ENCODE data around the gene AR. TPM values are rescaled to one million over a fixed set of nuclear protein-coding genes. Genes with fewer than 3 reads are reported as not detected.

Gene AR
- total RNA-seq, 1 donor from 2014 or later, result not detected

DNA sequence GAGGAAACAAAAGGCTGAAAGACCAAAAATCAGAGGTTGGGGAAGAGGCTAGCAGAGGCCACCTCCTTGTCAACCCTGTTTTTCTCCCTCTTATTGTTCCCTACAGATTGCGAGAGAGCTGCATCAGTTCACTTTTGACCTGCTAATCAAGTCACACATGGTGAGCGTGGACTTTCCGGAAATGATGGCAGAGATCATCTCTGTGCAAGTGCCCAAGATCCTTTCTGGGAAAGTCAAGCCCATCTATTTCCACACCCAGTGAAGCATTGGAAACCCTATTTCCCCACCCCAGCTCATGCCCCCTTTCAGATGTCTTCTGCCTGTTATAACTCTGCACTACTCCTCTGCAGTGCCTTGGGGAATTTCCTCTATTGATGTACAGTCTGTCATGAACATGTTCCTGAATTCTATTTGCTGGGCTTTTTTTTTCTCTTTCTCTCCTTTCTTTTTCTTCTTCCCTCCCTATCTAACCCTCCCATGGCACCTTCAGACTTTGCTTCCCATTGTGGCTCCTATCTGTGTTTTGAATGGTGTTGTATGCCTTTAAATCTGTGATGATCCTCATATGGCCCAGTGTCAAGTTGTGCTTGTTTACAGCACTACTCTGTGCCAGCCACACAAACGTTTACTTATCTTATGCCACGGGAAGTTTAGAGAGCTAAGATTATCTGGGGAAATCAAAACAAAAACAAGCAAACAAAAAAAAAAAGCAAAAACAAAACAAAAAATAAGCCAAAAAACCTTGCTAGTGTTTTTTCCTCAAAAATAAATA, 179.9 kb downstream of the AR start:
- ChIA-PET POLR2A (no interaction called here), CTCF (no interaction called here)
- Mint-ChIP-seq H3K4me1 (no peaks in the 10 kb centered on the region), H3K4me3 (no peak overlapping the region), H3K36me3 (ENCODE audit: low read depth) (no peaks in the 10 kb centered on the region), H3K9me3 (no peaks in the 10 kb centered on the region), H3K27me3 (no peaks in the 10 kb centered on the region), H3K27ac (no peak overlapping the region)
- intact Hi-C loops (cut with micrococcal nuclease), result no loop called here
- no peak for TF ChIP-seq CTCF (IDR thresholded peaks at IDR 0.05)
- DNase-seq, result no peak
- no peak for ATAC-seq (ENCODE audit: low read depth)

DNA sequence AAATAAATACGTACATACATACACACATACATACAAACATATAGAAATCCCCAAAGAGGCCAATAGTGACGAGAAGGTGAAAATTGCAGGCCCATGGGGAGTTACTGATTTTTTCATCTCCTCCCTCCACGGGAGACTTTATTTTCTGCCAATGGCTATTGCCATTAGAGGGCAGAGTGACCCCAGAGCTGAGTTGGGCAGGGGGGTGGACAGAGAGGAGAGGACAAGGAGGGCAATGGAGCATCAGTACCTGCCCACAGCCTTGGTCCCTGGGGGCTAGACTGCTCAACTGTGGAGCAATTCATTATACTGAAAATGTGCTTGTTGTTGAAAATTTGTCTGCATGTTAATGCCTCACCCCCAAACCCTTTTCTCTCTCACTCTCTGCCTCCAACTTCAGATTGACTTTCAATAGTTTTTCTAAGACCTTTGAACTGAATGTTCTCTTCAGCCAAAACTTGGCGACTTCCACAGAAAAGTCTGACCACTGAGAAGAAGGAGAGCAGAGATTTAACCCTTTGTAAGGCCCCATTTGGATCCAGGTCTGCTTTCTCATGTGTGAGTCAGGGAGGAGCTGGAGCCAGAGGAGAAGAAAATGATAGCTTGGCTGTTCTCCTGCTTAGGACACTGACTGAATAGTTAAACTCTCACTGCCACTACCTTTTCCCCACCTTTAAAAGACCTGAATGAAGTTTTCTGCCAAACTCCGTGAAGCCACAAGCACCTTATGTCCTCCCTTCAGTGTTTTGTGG, 180.7 kb downstream of the AR start:
- H3K27me3 Mint-ChIP-seq, result no peaks in the 10 kb centered on the region
- DNase-seq, result no peak
- H3K4me3 Mint-ChIP-seq, result no peak overlapping the region
- no peak for ATAC-seq (ENCODE audit: low read depth)
- no peaks in the 10 kb centered on the region for H3K36me3 Mint-ChIP-seq (ENCODE audit: low read depth)
- ChIA-PET POLR2A (no interaction called here), CTCF (no interaction called here)
- no peaks in the 10 kb centered on the region for H3K4me1 Mint-ChIP-seq
- no peak overlapping the region for H3K27ac Mint-ChIP-seq
- no peaks in the 10 kb centered on the region for H3K9me3 Mint-ChIP-seq
- TF ChIP-seq CTCF (IDR thresholded peaks at IDR 0.05), result no peak
- intact Hi-C loops (cut with micrococcal nuclease), result no loop called here

DNA sequence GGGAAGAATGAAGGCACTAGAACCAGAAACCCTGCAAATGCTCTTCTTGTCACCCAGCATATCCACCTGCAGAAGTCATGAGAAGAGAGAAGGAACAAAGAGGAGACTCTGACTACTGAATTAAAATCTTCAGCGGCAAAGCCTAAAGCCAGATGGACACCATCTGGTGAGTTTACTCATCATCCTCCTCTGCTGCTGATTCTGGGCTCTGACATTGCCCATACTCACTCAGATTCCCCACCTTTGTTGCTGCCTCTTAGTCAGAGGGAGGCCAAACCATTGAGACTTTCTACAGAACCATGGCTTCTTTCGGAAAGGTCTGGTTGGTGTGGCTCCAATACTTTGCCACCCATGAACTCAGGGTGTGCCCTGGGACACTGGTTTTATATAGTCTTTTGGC, 181.7 kb downstream of the AR start:
- CTCF ChIA-PET, result no interaction called here

DNA sequence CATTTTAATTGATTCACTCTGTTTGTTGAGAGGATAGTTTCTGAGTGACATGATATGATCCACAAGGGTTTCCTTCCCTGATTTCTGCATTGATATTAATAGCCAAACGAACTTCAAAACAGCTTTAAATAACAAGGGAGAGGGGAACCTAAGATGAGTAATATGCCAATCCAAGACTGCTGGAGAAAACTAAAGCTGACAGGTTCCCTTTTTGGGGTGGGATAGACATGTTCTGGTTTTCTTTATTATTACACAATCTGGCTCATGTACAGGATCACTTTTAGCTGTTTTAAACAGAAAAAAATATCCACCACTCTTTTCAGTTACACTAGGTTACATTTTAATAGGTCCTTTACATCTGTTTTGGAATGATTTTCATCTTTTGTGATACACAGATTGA, 182.2 kb downstream of the AR start:
- DNase-seq (no peak), ATAC-seq (ENCODE audit: low read depth) (no peak)
- intact Hi-C loops (cut with micrococcal nuclease), result no loop called here
- TF ChIP-seq CTCF (IDR thresholded peaks at IDR 0.05), result no peak
- no peak overlapping the region for H3K27ac Mint-ChIP-seq
- POLR2A ChIA-PET, result no interaction called here
- H3K4me3 Mint-ChIP-seq, result no peak overlapping the region
- no peaks in the 10 kb centered on the region for H3K4me1 Mint-ChIP-seq
- CTCF ChIA-PET, result interaction anchor here (0.6 kb wide), 1 partner anchor 53 kb away, joined by 5 read pairs; no protein-coding TSS in a partner anchor
- no peaks in the 10 kb centered on the region for H3K27me3 Mint-ChIP-seq
- H3K9me3 Mint-ChIP-seq, result no peaks in the 10 kb centered on the region
- H3K36me3 Mint-ChIP-seq (ENCODE audit: low read depth), result no peaks in the 10 kb centered on the region

More for the DNA sequence above, 181.7 kb downstream of the AR start:
- ATAC-seq (ENCODE audit: low read depth) (no peak), DNase-seq (no peak)
- Mint-ChIP-seq H3K4me1 (no peaks in the 10 kb centered on the region), H3K9me3 (no peaks in the 10 kb centered on the region), H3K4me3 (no peak overlapping the region), H3K36me3 (ENCODE audit: low read depth) (no peaks in the 10 kb centered on the region), H3K27me3 (no peaks in the 10 kb centered on the region), H3K27ac (no peak overlapping the region)
- no peak for TF ChIP-seq CTCF (IDR thresholded peaks at IDR 0.05)
- intact Hi-C loops (cut with micrococcal nuclease), result no loop called here
- POLR2A ChIA-PET, result no interaction called here

DNA sequence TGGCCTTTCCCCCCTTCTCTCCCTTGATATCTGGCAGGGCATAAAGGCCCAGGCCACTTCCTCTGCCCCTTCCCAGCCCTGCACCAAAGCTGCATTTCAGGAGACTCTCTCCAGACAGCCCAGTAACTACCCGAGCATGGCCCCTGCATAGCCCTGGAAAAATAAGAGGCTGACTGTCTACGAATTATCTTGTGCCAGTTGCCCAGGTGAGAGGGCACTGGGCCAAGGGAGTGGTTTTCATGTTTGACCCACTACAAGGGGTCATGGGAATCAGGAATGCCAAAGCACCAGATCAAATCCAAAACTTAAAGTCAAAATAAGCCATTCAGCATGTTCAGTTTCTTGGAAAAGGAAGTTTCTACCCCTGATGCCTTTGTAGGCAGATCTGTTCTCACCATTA, 183.8 kb downstream of the AR start:
- DNase-seq (no peak), ATAC-seq (ENCODE audit: low read depth) (no peak)
- POLR2A ChIA-PET, result no interaction called here
- Mint-ChIP-seq H3K4me3 (no peak overlapping the region), H3K27ac (no peak overlapping the region), H3K27me3 (no peaks in the 10 kb centered on the region), H3K9me3 (no peaks in the 10 kb centered on the region), H3K36me3 (ENCODE audit: low read depth) (no peaks in the 10 kb centered on the region), H3K4me1 (no peaks in the 10 kb centered on the region)
- intact Hi-C loops (cut with micrococcal nuclease), result no loop called here
- TF ChIP-seq CTCF (IDR thresholded peaks at IDR 0.05), result no peak
- CTCF ChIA-PET, result no interaction called here
